GM10248 (cell line): ENCODE measurements around the gene HBG1.

Experiments used
- CTCF ChIA-PET: fragments of 300-600 bp; sonication (Branson Sonifier 250); formaldehyde crosslinking; extraction: SDS; loops from one replicate; lab custom pipeline; 2021; ENCODE audit warnings: antibody characterized with exemption; lab: Yijun Ruan, JAX
- POLR2A ChIA-PET: fragments of 350-650 bp; sonication (Branson Sonifier 250); formaldehyde crosslinking; extraction: SDS; loops from one replicate; lab custom pipeline; 2020; ENCODE audit warnings: antibody characterized with exemption; lab: Yijun Ruan, JAX
- DNase-seq: peaks from one replicate; pipeline ENCODE4 v3.0.0; 2012; ENCODE audit errors: extremely low spot score
- TF ChIP-seq, protein P1 (sequence below): IDR thresholded peaks from 2 replicates; pipeline ENCODE4 v1.5.1; 2012; ENCODE audit warnings: mild to moderate bottlenecking, low read depth; ENCODE audit errors: extremely low read depth, missing control alignments, control extremely low read depth

HBG1 gene

DNA sequence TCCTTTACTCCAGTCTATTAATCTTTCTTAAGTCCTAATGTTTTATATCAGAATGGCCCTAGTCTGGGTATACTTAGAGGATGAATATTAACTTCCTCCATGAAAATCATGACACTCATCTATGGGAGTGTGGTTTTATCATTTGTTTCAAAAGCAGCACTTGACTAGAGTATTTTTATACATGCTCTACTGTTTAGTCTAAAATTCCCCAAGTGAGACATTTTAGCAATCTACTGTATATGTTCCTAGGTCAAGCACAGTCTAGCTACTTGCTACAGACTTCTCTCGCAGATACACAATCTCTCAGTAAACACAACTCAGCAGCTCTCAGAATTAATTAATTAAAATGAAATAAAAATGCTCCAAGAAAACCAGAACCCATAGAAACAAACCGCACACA lies 19.9 kb downstream of the HBG1 start:
- ChIA-PET CTCF (no interaction called here), POLR2A (no interaction called here)

DNA sequence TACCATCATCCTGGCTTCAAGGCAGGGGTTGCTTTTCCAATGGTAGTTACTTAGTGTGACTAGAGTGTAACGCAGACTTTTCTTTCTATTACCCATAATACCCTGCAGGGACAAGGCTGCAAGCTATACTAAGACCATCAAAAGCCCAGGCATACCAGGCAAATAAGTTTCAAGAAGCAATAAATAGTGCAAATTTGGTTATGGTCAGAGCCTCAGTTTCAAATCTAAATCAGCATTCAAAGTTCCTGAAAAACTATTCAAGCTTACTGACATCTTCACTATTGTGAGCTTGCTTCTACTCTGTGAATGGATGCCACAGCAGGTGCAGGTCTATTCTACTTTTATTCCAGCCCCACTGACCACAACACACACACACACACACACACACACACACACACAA lies 20.3 kb downstream of the HBG1 start:
- ChIA-PET POLR2A (no interaction called here), CTCF (no interaction called here)
- no peak for DNase-seq
- TF ChIP-seq, protein P1, sequence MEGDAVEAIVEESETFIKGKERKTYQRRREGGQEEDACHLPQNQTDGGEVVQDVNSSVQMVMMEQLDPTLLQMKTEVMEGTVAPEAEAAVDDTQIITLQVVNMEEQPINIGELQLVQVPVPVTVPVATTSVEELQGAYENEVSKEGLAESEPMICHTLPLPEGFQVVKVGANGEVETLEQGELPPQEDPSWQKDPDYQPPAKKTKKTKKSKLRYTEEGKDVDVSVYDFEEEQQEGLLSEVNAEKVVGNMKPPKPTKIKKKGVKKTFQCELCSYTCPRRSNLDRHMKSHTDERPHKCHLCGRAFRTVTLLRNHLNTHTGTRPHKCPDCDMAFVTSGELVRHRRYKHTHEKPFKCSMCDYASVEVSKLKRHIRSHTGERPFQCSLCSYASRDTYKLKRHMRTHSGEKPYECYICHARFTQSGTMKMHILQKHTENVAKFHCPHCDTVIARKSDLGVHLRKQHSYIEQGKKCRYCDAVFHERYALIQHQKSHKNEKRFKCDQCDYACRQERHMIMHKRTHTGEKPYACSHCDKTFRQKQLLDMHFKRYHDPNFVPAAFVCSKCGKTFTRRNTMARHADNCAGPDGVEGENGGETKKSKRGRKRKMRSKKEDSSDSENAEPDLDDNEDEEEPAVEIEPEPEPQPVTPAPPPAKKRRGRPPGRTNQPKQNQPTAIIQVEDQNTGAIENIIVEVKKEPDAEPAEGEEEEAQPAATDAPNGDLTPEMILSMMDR, result no peak

More for the DNA sequence above, 19.9 kb downstream of the HBG1 start:
- no peak for DNase-seq
- TF ChIP-seq, protein P1, result no peak

DNA sequence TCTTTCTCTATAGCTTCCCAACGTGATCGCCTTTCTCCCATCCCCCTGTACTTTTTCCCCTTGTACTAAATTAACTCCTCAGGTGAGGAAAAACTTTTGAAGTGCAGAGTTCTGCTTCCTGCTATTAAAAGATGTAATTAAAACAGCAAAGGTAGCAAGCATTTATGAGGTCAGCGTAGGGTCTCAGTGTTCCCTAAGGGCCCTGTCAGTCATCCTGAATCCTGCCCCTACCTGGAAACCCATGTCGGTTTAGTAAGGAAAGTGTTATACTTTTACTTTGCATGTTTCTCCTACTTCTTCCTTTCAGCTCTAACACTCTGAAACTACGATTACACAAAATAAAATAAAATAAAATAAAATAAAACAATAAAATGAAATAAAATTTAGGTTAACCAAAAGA lies 21.5 kb downstream of the HBG1 start:
- TF ChIP-seq, protein P1, result no peak
- no peak for DNase-seq
- ChIA-PET POLR2A (no interaction called here), CTCF (no interaction called here)

DNA sequence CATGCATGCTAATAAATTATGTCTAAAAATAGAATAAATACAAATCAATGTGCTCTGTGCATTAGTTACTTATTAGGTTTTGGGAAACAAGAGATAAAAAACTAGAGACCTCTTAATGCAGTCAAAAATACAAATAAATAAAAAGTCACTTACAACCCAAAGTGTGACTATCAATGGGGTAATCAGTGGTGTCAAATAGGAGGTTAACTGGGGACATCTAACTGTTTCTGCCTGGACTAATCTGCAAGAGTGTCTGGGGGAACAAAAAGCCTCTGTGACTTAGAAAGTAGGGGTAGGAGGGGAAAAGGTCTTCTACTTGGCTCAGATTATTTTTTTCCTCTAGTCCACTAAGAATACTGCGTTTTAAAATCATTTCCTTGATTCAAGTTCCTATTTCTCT lies 22.0 kb downstream of the HBG1 start:
- POLR2A ChIA-PET, result no interaction called here
- DNase-seq, result no peak
- TF ChIP-seq, protein P1, result no peak
- CTCF ChIA-PET, result no interaction called here

DNA sequence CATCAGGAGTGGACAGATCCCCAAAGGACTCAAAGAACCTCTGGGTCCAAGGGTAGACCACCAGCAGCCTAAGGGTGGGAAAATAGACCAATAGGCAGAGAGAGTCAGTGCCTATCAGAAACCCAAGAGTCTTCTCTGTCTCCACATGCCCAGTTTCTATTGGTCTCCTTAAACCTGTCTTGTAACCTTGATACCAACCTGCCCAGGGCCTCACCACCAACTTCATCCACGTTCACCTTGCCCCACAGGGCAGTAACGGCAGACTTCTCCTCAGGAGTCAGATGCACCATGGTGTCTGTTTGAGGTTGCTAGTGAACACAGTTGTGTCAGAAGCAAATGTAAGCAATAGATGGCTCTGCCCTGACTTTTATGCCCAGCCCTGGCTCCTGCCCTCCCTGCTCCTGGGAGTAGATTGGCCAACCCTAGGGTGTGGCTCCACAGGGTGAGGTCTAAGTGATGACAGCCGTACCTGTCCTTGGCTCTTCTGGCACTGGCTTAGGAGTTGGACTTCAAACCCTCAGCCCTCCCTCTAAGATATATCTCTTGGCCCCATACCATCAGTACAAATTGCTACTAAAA lies 22.8 kb downstream of the HBG1 start, which contains the start of gene HBB:
Gene HBB (minus strand): TSS at position 340 of the 579 bp plus-strand sequence. CDS start 50 bp downstream, at position 290.
- DNase-seq, result no peak
- CTCF ChIA-PET, result no interaction called here
- POLR2A ChIA-PET, result no interaction called here
- TF ChIP-seq, protein P1, result no peak

DNA sequence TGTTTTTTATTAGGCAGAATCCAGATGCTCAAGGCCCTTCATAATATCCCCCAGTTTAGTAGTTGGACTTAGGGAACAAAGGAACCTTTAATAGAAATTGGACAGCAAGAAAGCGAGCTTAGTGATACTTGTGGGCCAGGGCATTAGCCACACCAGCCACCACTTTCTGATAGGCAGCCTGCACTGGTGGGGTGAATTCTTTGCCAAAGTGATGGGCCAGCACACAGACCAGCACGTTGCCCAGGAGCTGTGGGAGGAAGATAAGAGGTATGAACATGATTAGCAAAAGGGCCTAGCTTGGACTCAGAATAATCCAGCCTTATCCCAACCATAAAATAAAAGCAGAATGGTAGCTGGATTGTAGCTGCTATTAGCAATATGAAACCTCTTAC lies 24.2 kb downstream of the HBG1 start:
- CTCF ChIA-PET, result interaction anchor here (1.0 kb wide), 1 partner anchor 36 kb away, joined by 3 read pairs; no protein-coding TSS in a partner anchor
- no peak for DNase-seq
- TF ChIP-seq, protein P1, result no peak
- POLR2A ChIA-PET, result no interaction called here
